K562 (cell line): ENCODE measurements around the gene WDR20. TPM values are rescaled to one million over a fixed set of nuclear protein-coding genes. Genes with fewer than 3 reads are reported as not detected.

Experiments
- ATAC-seq: fragments of 200-7000 bp; cut with Tn5 transposase; 3 replicates; pipeline ENCODE4 v1.9.1; 2020; ENCODE audit warnings: moderate library complexity
- BruUV-seq: library from RNA; stranded (reverse); fragments of 400-500 nt; replicated peaks from 2 replicates; lab custom pipeline; 2021; lab: Mats Ljungman, UMichigan
- CTCF ChIA-PET: fragments of 300-600 bp; formaldehyde crosslinking; extraction: SDS; loops from one replicate; lab custom pipeline; 2021; ENCODE audit warnings: low intra/inter-chr PET ratio; lab: Yijun Ruan, JAX
- POLR2A ChIA-PET: fragments of 300-600, 350-650 bp; sonication (Branson Sonifier 250); formaldehyde crosslinking; extraction: SDS; loops from one replicate; lab custom pipeline; 2021; ENCODE audit warnings: antibody characterized with exemption, inconsistent platforms; lab: Yijun Ruan, JAX
- DNase-seq, 4 experiments: peaks; one replicate each; pipeline versions ENCODE4 v3.0.0 to v3.0.0-alpha.2; 2011 to 2018; ENCODE audit warnings: low spot score in 3 of 4, mixed read lengths in 3 of 4; ENCODE audit errors: extremely low read depth in 1 of 4
- FAIRE-seq: peaks from 2 replicates; lab custom pipeline; 2011; peaks lifted over from hg19 to GRCh38; lab: Jason Lieb, UNC
- H2AFZ ChIP-seq: 2 replicates; pipeline ENCODE4 v1.6.0; 2011; ENCODE audit warnings: low read depth, low read length, control low read depth, inconsistent platforms
- H3K27ac ChIP-seq: fragments of 200-600 bp; 3 replicates; pipeline ENCODE4 v1.8.0; 2011; ENCODE audit warnings: low read depth, mild to moderate bottlenecking, control low read depth, inconsistent platforms, low read length, moderate library complexity, mixed read lengths; ENCODE audit errors: extremely low read depth
- H3K27me3 ChIP-seq, 2 experiments: fragments of 300-600 bp in 1 of 2; 2 replicates in 1 of 2; 3 replicates in 1 of 2; pipeline versions ENCODE4 v1.6.0 to v1.8.0; 2011; ENCODE audit warnings: inconsistent platforms in 2 of 2, low read length in 2 of 2, mild to moderate bottlenecking in 1 of 2, mixed read lengths in 1 of 2, moderate library complexity in 1 of 2; ENCODE audit not compliant: control insufficient read depth in 2 of 2, insufficient read depth in 2 of 2
- H3K36me3 ChIP-seq: fragments of 300-600 bp; 3 replicates; pipeline ENCODE4 v1.8.0; 2011; ENCODE audit warnings: mild to moderate bottlenecking, low read length, inconsistent platforms; ENCODE audit not compliant: control insufficient read depth, insufficient read depth
- H3K4me1 ChIP-seq, 2 experiments: fragments of 200-600 bp in 1 of 2; replicated peaks in 1 of 2; 2 replicates in 1 of 2; 3 replicates in 1 of 2; pipeline versions ENCODE4 v1.5.1 to v1.8.0; 2011; ENCODE audit warnings: inconsistent platforms in 2 of 2, low read length in 2 of 2, mild to moderate bottlenecking in 1 of 2, mixed read lengths in 1 of 2, moderate library complexity in 1 of 2; ENCODE audit not compliant: control insufficient read depth in 2 of 2, insufficient read depth in 2 of 2
- H3K4me2 ChIP-seq: 2 replicates; pipeline ENCODE4 v1.6.1; 2011; ENCODE audit warnings: low read length, control low read depth, inconsistent platforms, mixed read lengths; ENCODE audit not compliant: insufficient read depth
- H3K4me3 ChIP-seq: fragments of 200-600 bp; sonication (generic), shearing (Covaris generic); 2 replicates; pipeline ENCODE4 v1.5.1; 2016; ENCODE audit warnings: control low read depth, inconsistent platforms
- H3K79me2 ChIP-seq: fragments of 200-600 bp; 3 replicates; pipeline ENCODE4 v1.8.0; 2011; ENCODE audit warnings: low read length, inconsistent platforms; ENCODE audit not compliant: control insufficient read depth, insufficient read depth
- H3K9ac ChIP-seq, 2 experiments: 2 replicates each; pipeline versions ENCODE4 v1.6.0 to v1.6.1; 2011; ENCODE audit warnings: low read depth in 2 of 2, low read length in 2 of 2, control low read depth in 1 of 2, inconsistent platforms in 1 of 2, mild to moderate bottlenecking in 1 of 2, mixed read lengths in 1 of 2; ENCODE audit not compliant: insufficient read depth in 1 of 2
- H3K9me1 ChIP-seq: one replicate; pipeline ENCODE4 v1.6.0; 2011; ENCODE audit warnings: inconsistent platforms, mild to moderate bottlenecking, low read length, moderate library complexity; ENCODE audit not compliant: control insufficient read depth, insufficient read depth
- H3K9me3 ChIP-seq: replicated peaks from 2 replicates; pipeline ENCODE4 v1.5.1; 2011; ENCODE audit warnings: low read depth, low read length, inconsistent platforms; ENCODE audit not compliant: control insufficient read depth, insufficient read depth
- H4K20me1 ChIP-seq: replicated peaks from 2 replicates; pipeline ENCODE4 v1.6.1; 2011; ENCODE audit warnings: low read length, inconsistent platforms, mixed read lengths; ENCODE audit not compliant: control insufficient read depth, insufficient read depth
- EWSR1 ChIP-seq: fragments of 450-650 bp; IDR thresholded peaks from 2 replicates; pipeline ENCODE4 v1.6.1; 2018; ENCODE audit warnings: borderline replicate concordance, mild to moderate bottlenecking, low read depth, moderate library complexity; ENCODE audit not compliant: partially characterized antibody
- FOXM1 ChIP-seq, 2 experiments: fragments of 450-650 bp in 1 of 2; sonication (generic) in 1 of 2; formaldehyde crosslinking in 1 of 2; IDR thresholded peaks; 2 replicates each; pipeline versions ENCODE4 v1.6.1 to v1.9.0; 2017 to 2022; ENCODE audit warnings: low read depth in 2 of 2, mild to moderate bottlenecking in 2 of 2, missing genetic modification reagents in 1 of 2, moderate library complexity in 1 of 2
- ZC3H8 ChIP-seq: fragments of 450-650 bp; IDR thresholded peaks from 2 replicates; pipeline ENCODE4 v1.6.1; 2017
- ZFP36 ChIP-seq: fragments of 150-350 bp; IDR thresholded peaks from 2 replicates; pipeline ENCODE4 v1.6.1; 2018; ENCODE audit warnings: low read length, low read depth; ENCODE audit not compliant: partially characterized antibody
- ZNF408 ChIP-seq: fragments of 250-450 bp; sonication (Bioruptor Pico); IDR thresholded peaks from 2 replicates; pipeline ENCODE4 v1.4.0; 2020; ENCODE audit warnings: low read depth, mild to moderate bottlenecking, moderate library complexity
- WGBS: fragments of 100-300 bp; shearing (Covaris generic); methylation state at CpG from one replicate; pipeline ENCODE4 v1.1.6; 2016; ENCODE audit warnings: low coverage, mixed read lengths; ENCODE audit not compliant: insufficient coverage; ENCODE audit errors: missing lambda C conversion rate; 5-methylcytosine and 5-hydroxymethylcytosine counted together
- in situ Hi-C: fragments of 300-500 bp; cut with MboI; formaldehyde crosslinking; loops from 4 replicates; pipeline ENCODE4 v1.15.0; 2018; ENCODE audit warnings: inconsistent platforms, mixed read lengths
- intact Hi-C: fragments of 100-400 bp; cut with micrococcal nuclease; formaldehyde crosslinking; loops from 2 replicates; pipeline ENCODE4 v1.14.2; 2022
- polyA plus RNA-seq, 8 experiments: library from polyadenylated mRNA; depleted of rRNA in 4 of 8; stranded (reverse) in 5 of 8; unstranded in 3 of 8; fragments of >200 nt; fragmentation: Nextera tagmentation in 2 of 8; fragmentation: Illumina TruSeq in 1 of 8; extraction: Ambion mirVana in 2 of 8; extraction: Trizol in 1 of 8; gene quantifications; 2 replicates each; pipeline versions ENCODE4 v1.2.1 to v1.2.3, GENCODE V29; 2011 to 2014; ENCODE audit warnings: inconsistent platforms in 1 of 8, missing spikeins in 1 of 8
- total RNA-seq, 7 experiments: library from RNA; depleted of rRNA in 6 of 7; stranded (reverse); fragments of >200 nt in 6 of 7; fragmentation: Illumina TruSeq in 2 of 7; extraction: Trizol in 2 of 7; gene quantifications; 2 replicates each; pipeline versions ENCODE4 v1.2.1 to v1.2.3, GENCODE V29; 2011 to 2021; ENCODE audit warnings: low replicate concordance in 1 of 7

WDR20 gene
- total and polyA plus RNA-seq, 9 of the 15 experiments (the other 6 are each of a cell fraction or from before 2014, with no cell fraction given): 7.0 to 15.3 (median 11.8) TPM

- FAIRE-seq (no peak), DNase-seq (no peak)
- intact Hi-C loops: no loop called here
- H3K79me2 ChIP-seq: no peaks in the 10 kb centered on the region
- no peak overlapping the region for H3K4me3 ChIP-seq
- no peak overlapping the region for H3K4me2 ChIP-seq
- H3K27me3 ChIP-seq: no peaks in the 10 kb centered on the region
- CTCF ChIA-PET: no interaction called here
- no peak overlapping the region for H2AFZ ChIP-seq
- no TSS peak for BruUV-seq
- no peak overlapping the region for H3K27ac ChIP-seq
- H3K9ac ChIP-seq: no peak overlapping the region
- in situ Hi-C loops: no loop called here
- WGBS: 18% methylated on average over 3 of the region's 3 CpGs
- peak; percentile 70 for TF ChIP-seq ZFP36
- no peak for TF ChIP-seq FOXM1 (IDR thresholded peaks at IDR 0.05; ENCODE audit: low read depth)
- TF ChIP-seq FOXM1 (CRISPR knock-in tag; IDR thresholded peaks at IDR 0.05; ENCODE audit: low read depth): no peak
- TF ChIP-seq ZC3H8: no peak
- TF ChIP-seq ZNF408 (CRISPR knock-in tag): no peak
- no peak for TF ChIP-seq EWSR1
- TF ChIP-seq, all 486 proteins: peak for 1
- no peaks in the 10 kb centered on the region for H3K4me1 ChIP-seq
- no peaks in the 10 kb centered on the region for H3K9me1 ChIP-seq
- POLR2A ChIA-PET: no interaction called here
- no peak for ATAC-seq
- 0 out of 2 replicates have a peak, but pooled peaks cover 4% of the 10 kb centered on the region for H3K9me3 ChIP-seq
- H3K36me3 ChIP-seq: no peaks in the 10 kb centered on the region
- H4K20me1 ChIP-seq: no peaks in the 10 kb centered on the region
Observed at GRCh38 chr14:102111101-102111500, 28.6 kb upstream of the WDR20 start.
